OCI-LY7 (cell line): Measurements from ENCODE around the gene EDN3. TPM values are rescaled to one million over a fixed set of nuclear protein-coding genes. Genes with fewer than 3 reads are reported as not detected.

Experiments
- BruUV-seq: library from RNA; stranded (reverse); fragments of 400-500 nt; replicated peaks from 2 replicates; lab custom pipeline; 2021; lab: Mats Ljungman, UMichigan
- CTCF ChIA-PET: fragments of 300-600 bp; sonication (Branson Sonifier 250); formaldehyde crosslinking; loops from one replicate; lab custom pipeline; 2022; ENCODE audit warnings: antibody characterized with exemption; ENCODE audit not compliant: unreplicated experiment; lab: Charles Lee
- POLR2A ChIA-PET: fragments of 300-600 bp; sonication (Branson Sonifier 250); formaldehyde crosslinking; loops from one replicate; lab custom pipeline; 2022; ENCODE audit warnings: antibody characterized with exemption; lab: Charles Lee
- DNase-seq: peaks from one replicate; pipeline ENCODE4 v3.0.0-alpha.2; 2015; ENCODE audit warnings: low spot score
- H2AFZ ChIP-seq: fragments of 200-600 bp; sonication (generic), shearing (Covaris generic); 2 replicates; pipeline ENCODE4 v1.6.1; 2014; ENCODE audit warnings: mild to moderate bottlenecking, antibody characterized with exemption, low read length, moderate library complexity
- H3K27ac ChIP-seq: fragments of 200-600 bp; sonication (generic); 2 replicates; pipeline ENCODE4 v1.5.1; 2014; ENCODE audit warnings: mixed run types, low read depth, mild to moderate bottlenecking, moderate library complexity, low read length, inconsistent platforms; ENCODE audit not compliant: poor library complexity, severe bottlenecking
- H3K36me3 ChIP-seq: fragments of 200-600 bp; sonication (generic); 2 replicates; pipeline ENCODE4 v1.6.1; 2014; ENCODE audit warnings: mild to moderate bottlenecking, antibody characterized with exemption, low read length, moderate library complexity, mixed read lengths; ENCODE audit not compliant: insufficient read depth
- H3K4me1 ChIP-seq: fragments of 200-600 bp; sonication (generic); 2 replicates; pipeline ENCODE4 v1.5.1; 2014; ENCODE audit warnings: mild to moderate bottlenecking, low read length; ENCODE audit not compliant: insufficient read depth, poor library complexity, severe bottlenecking
- H3K4me2 ChIP-seq: fragments of 200-600 bp; sonication (generic); 2 replicates; pipeline ENCODE4 v1.6.1; 2014; ENCODE audit warnings: mild to moderate bottlenecking, low read length
- H3K4me3 ChIP-seq: fragments of 200-600 bp; sonication (generic); 2 replicates; pipeline ENCODE4 v1.5.1; 2014; ENCODE audit warnings: mild to moderate bottlenecking, low read depth, low read length; ENCODE audit not compliant: poor library complexity, severe bottlenecking
- H3K79me2 ChIP-seq: fragments of 200-600 bp; sonication (generic); 2 replicates; pipeline ENCODE4 v1.6.1; 2016; ENCODE audit warnings: low read depth, mild to moderate bottlenecking, low read length, moderate library complexity, mixed read lengths; ENCODE audit not compliant: insufficient read depth
- H3K9me2 ChIP-seq: fragments of 200-600 bp; sonication (generic); 2 replicates; pipeline ENCODE4 v1.6.1; 2016; ENCODE audit warnings: mild to moderate bottlenecking, low read length, mixed read lengths; ENCODE audit not compliant: insufficient read depth
- H3K9me3 ChIP-seq: fragments of 200-600 bp; sonication (generic); 2 replicates; pipeline ENCODE4 v1.6.1; 2014; ENCODE audit warnings: mild to moderate bottlenecking, mixed run types, low read length, mixed read lengths
- H4K20me1 ChIP-seq: fragments of 200-600 bp; sonication (generic); 2 replicates; pipeline ENCODE4 v1.6.1; 2014; ENCODE audit warnings: mild to moderate bottlenecking, antibody characterized with exemption, low read length, moderate library complexity, mixed read lengths; ENCODE audit not compliant: insufficient read depth
- CTCF ChIP-seq: fragments of 200-600 bp; sonication (generic); conservative IDR thresholded peaks from 2 replicates; pipeline ENCODE4 v1.5.1; 2014; ENCODE audit warnings: mild to moderate bottlenecking, antibody characterized with exemption, low read length, moderate library complexity, mixed read lengths
- EZH2phosphoT487 ChIP-seq: fragments of 200-600 bp; sonication (generic); IDR thresholded peaks from 2 replicates; pipeline ENCODE4 v1.6.1; 2018; ENCODE audit warnings: low read depth, borderline replicate concordance, mild to moderate bottlenecking, mixed run types, antibody characterized with exemption, low read length, moderate library complexity, mixed read lengths
- intact Hi-C: fragments of 100-400 bp; cut with micrococcal nuclease; formaldehyde crosslinking; loops from one replicate; pipeline ENCODE4 v1.10.0; 2022; ENCODE audit not compliant: unreplicated experiment
- total RNA-seq, 2 experiments: library from RNA; depleted of rRNA in 1 of 2; stranded (reverse); fragments of >200 nt in 1 of 2; shearing (Covaris generic) in 1 of 2; gene quantifications; 2 replicates each; pipeline ENCODE4 v1.2.3, GENCODE V29; 2014 to 2022

EDN3 gene
- total RNA-seq, 2 experiments from 2014 or later = not detected

- Histone ChIP-seq H3K4me3 (no peak overlapping the region), H3K36me3 (no peaks in the 10 kb centered on the region), H4K20me1 (no peaks in the 10 kb centered on the region), H3K9me3 (no peaks in the 10 kb centered on the region), H3K79me2 (no peaks in the 10 kb centered on the region), H3K4me1 (no peaks in the 10 kb centered on the region), H2AFZ (no peak overlapping the region), H3K9me2 (no peaks in the 10 kb centered on the region), H3K4me2 (no peak overlapping the region), H3K27ac (no peak overlapping the region)
- CTCF ChIA-PET = no interaction called here
- no peak for DNase-seq
- no TSS peak for BruUV-seq
- TF ChIP-seq CTCF = no peak
- no peak for TF ChIP-seq EZH2phosphoT487
- intact Hi-C loops = no loop called here
- POLR2A ChIA-PET = no interaction called here
These were observed 27.7 kb downstream of the EDN3 start for GRCh38 chr20:59328071-59328470.

GRCh38 chr20:59331721-59332329 is 31.4 kb downstream of the EDN3 start:
- ChIA-PET CTCF (no interaction called here), POLR2A (interaction anchor here (0.6 kb wide), 1 partner anchor 392 kb away, joined by 3 read pairs; no protein-coding TSS in a partner anchor)

More at GRCh38 chr20:59331721-59332329, 31.4 kb downstream of the EDN3 start:
- Histone ChIP-seq H3K27ac (no peak overlapping the region), H3K4me3 (no peak overlapping the region), H3K4me2 (no peak overlapping the region), H3K4me1 (no peaks in the 10 kb centered on the region), H4K20me1 (no peaks in the 10 kb centered on the region), H3K36me3 (no peaks in the 10 kb centered on the region), H3K9me3 (no peaks in the 10 kb centered on the region), H3K9me2 (no peaks in the 10 kb centered on the region), H2AFZ (no peak overlapping the region), H3K79me2 (no peaks in the 10 kb centered on the region)
- no peak for DNase-seq
- no TSS peak for BruUV-seq
- intact Hi-C loops = no loop called here
- TF ChIP-seq EZH2phosphoT487 (no peak), CTCF (no peak)
